PC-9 (cell line): ENCODE measurements around the gene CBFA2T3.

Source experiments
- EZH2 ChIP-seq: fragments of 200-600 bp; sonication (generic); IDR thresholded peaks from 2 replicates; pipeline ENCODE4 v1.8.0; 2017; ENCODE audit warnings: antibody characterized with exemption, low read depth
- TF ChIP-seq, protein P1 (sequence below): fragments of 200-600 bp; sonication (generic); conservative IDR thresholded peaks from 2 replicates; pipeline ENCODE4 v1.6.1; 2017; ENCODE audit warnings: mixed run types, antibody characterized with exemption, mild to moderate bottlenecking, moderate library complexity

DNA sequence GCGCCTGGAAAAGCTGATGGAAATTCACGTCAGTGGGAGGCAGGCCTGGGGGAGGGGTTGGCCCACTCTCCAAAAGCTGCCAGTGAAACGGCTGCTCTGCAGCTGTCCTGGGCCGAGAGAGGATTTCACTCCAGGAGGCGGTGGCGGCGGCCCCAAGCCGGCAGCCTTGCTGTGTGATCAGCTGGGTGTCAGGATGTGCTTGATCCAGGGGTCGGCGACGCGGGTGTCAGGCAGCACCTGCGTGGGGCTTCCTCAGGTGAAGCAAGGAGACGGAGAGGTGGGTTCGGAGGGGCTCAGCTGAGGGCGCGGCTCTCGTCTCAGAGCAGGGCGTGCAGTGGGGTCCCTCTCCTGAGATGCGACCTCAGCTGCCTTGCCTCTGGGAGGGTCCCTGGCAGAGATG lies 7.0 kb downstream of the CBFA2T3 start:
- TF ChIP-seq, protein P1, sequence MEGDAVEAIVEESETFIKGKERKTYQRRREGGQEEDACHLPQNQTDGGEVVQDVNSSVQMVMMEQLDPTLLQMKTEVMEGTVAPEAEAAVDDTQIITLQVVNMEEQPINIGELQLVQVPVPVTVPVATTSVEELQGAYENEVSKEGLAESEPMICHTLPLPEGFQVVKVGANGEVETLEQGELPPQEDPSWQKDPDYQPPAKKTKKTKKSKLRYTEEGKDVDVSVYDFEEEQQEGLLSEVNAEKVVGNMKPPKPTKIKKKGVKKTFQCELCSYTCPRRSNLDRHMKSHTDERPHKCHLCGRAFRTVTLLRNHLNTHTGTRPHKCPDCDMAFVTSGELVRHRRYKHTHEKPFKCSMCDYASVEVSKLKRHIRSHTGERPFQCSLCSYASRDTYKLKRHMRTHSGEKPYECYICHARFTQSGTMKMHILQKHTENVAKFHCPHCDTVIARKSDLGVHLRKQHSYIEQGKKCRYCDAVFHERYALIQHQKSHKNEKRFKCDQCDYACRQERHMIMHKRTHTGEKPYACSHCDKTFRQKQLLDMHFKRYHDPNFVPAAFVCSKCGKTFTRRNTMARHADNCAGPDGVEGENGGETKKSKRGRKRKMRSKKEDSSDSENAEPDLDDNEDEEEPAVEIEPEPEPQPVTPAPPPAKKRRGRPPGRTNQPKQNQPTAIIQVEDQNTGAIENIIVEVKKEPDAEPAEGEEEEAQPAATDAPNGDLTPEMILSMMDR, result no peak
- TF ChIP-seq EZH2, result no peak
